Activated CD8-positive, alpha-beta memory T cell treated with anti-CD3 and anti-CD28 coated beads for 36 hours (primary cell): ENCODE measurements around the gene SIGLECL1. TPM values are rescaled to one million over a fixed set of nuclear protein-coding genes. Genes with fewer than 3 reads are reported as not detected.

Experiments
- CTCF ChIA-PET: fragments of 350-600 bp; sonication (Branson Sonifier 250); formaldehyde crosslinking; loops from one replicate; lab custom pipeline; 2021; ENCODE audit warnings: antibody characterized with exemption; lab: Charles Lee
- POLR2A ChIA-PET: fragments of 350-600 bp; sonication (Branson Sonifier 250); formaldehyde crosslinking; loops from one replicate; lab custom pipeline; 2021; ENCODE audit warnings: antibody characterized with exemption; lab: Charles Lee
- total RNA-seq, 2 experiments: library from RNA; stranded (reverse); gene quantifications; one replicate each; pipeline ENCODE4 v1.2.3, GENCODE V29; 2021

Gene SIGLECL1
- total RNA-seq, 2 experiments from 2014 or later: not detected

DNA sequence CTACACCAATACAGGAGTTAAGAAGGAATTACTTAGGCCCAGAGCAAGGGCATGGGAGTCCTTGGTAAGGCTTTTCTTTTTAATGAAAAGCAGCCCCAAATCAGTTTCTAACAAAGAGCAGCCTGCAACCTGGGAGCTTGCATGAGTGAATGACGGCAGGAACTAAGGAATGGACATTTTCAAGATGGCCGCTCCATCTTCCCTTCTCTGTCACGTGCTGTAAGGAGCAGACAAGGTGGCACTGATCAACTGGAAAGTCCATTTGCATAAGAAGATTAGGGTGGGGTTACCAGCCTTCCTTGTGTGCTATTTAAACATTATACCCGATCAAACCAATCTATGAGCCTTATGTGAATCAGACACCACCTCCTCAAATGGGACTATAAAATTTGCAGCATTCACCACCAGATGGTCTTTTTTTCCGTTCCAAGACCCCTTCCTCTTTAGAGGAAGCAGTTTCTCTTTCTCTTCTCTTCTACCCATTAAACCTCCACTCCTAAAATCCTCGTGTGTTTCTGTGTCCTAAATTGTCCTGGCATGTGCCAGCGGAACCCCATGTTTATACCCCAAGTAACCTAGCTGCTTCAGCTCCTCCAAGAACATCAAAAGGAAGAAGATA lies 2.8 kb upstream of the SIGLECL1 start:
- ChIA-PET POLR2A (no interaction called here), CTCF (no interaction called here)

DNA sequence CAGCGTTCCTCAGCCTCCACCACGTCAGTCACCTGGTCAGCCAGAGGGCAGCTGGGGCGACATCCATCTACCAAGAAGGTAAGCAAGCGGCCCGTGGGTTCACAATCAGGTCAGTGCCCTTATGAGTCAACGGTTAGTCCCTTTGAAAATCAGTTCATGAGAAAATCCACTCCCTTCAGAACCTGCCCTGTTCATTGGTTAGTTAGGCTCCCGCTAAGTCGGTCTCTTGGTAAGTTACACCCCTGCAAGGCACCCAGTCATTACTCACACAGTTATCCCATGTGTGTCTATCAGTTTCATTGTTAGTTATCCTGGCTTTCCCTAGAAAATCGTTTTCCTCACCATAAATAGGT lies 564 bp downstream of the SIGLECL1 start:
- ChIA-PET POLR2A (no interaction called here), CTCF (no interaction called here)

DNA sequence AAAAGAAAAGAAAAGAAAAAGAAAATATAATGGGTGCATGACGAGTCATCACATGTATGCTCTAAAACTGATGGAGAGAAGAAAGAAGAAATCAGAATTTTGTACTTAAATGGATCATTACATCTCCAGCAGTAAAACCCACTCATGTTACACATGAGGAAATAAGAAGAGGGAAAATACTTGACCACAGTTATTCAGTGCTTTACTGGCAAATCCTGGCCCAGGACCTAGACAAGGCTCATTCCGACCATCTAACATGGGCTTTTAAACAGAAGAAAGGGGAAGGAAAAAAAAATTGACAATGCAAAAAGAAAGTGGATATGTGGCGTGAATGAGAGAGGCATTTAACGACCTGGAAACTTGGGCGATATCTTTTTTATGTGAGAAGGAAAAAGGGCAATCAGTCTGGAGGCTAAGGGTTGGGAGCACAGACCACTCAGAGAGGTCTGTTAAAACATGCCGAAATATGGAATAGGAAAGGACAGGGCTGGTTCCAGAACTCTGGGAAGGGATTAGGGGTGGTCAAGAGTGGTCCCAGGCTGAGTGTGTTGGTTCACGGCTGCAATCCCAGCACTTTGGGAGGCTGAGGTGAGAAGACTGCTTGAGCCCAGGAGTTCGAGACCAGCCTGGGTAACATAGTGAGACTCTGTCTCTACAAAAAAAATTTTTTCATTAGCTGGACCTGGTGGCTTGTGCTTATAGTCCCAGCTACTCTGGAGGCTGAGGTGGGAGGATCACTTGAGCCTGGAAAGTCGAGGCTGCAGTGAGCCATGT lies 1.6 kb downstream of the SIGLECL1 start:
- ChIA-PET CTCF (interaction anchor here (0.6 kb wide), 1 partner anchor 71 kb away, joined by 3 read pairs; no protein-coding TSS in a partner anchor), POLR2A (no interaction called here)

DNA sequence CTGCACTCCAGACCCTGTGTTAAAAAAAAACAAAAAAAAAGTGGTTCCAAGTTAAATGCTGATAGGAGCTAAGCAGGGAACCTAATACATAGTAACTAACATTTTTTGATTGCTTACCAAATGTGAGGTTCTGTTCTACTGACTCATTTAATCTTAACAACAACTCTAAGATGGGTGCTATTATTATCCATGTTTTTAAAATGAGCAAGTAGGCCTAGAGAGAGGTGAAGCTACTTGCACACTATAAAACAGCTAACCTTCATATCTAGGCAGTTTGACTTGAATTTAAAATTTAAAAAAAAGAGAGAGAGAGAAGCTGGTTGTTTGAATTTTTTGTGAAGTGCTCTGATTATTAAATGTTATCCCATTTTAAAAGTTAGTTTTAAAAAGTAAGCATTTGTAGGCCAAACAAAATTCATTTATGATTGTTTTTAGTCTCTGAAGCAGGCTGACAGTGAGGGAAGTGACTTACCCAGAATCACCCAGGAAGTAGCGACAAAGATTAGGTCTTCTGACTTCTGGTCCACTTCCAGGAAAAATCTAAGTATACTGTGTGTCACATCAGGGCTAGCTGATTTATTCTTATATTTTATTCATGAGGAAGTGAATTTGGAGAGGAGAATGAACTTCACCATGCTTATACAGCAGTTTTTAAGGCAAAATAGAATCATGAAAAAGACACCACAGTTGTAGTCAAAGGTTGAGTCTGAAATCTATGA lies 2.4 kb downstream of the SIGLECL1 start:
- POLR2A ChIA-PET: no interaction called here
- CTCF ChIA-PET: interaction anchor here (0.6 to 0.7 kb wide), 2 partner anchors 72 to 128 kb away, joined by 3 read pairs; no protein-coding TSS in a partner anchor

DNA sequence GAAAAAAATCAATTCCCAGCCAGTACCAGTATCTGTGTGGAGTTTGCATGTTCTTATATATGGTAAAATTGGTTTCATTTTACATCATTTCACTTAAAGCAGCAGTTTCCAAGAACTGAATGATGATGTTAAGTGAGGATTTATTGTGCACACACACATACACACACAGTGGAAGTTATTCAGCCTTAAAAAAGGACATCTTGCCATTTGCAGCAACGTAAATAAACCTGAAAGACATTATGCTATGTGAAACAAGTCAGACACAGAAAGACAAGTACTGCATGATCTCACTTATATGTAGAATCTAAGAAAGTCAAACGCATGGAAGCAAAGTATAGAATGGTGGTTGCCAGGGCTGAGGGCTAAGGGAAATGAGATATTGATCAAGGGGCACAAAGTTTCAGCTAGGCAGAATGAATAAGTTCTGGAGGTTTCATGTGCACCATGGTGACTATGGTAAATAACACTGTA lies 5.3 kb downstream of the SIGLECL1 start:
- CTCF ChIA-PET: no interaction called here
- POLR2A ChIA-PET: no interaction called here

DNA sequence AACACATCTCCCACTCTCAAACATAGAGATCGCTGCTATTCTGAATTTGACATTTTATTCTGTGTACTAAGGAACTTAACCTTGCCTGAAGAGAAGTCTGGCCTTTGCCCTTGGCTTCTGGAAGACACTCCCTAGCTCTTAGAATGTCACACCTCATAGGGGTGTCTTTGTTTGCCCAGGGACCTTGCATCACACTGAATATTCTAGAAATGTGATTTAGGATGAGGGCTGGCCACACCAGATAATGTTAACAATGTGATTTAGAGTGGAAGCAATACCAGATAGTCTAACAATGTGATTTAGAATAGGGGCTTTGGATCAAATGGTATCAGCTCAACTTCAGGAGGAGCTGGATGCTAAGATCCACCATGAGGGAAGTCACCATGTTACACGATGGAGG lies 6.6 kb downstream of the SIGLECL1 start:
- CTCF ChIA-PET: interaction anchor here (6.1 kb wide), 1 partner anchor 100 kb away, joined by 36 read pairs; no protein-coding TSS in a partner anchor
- POLR2A ChIA-PET: no interaction called here

DNA sequence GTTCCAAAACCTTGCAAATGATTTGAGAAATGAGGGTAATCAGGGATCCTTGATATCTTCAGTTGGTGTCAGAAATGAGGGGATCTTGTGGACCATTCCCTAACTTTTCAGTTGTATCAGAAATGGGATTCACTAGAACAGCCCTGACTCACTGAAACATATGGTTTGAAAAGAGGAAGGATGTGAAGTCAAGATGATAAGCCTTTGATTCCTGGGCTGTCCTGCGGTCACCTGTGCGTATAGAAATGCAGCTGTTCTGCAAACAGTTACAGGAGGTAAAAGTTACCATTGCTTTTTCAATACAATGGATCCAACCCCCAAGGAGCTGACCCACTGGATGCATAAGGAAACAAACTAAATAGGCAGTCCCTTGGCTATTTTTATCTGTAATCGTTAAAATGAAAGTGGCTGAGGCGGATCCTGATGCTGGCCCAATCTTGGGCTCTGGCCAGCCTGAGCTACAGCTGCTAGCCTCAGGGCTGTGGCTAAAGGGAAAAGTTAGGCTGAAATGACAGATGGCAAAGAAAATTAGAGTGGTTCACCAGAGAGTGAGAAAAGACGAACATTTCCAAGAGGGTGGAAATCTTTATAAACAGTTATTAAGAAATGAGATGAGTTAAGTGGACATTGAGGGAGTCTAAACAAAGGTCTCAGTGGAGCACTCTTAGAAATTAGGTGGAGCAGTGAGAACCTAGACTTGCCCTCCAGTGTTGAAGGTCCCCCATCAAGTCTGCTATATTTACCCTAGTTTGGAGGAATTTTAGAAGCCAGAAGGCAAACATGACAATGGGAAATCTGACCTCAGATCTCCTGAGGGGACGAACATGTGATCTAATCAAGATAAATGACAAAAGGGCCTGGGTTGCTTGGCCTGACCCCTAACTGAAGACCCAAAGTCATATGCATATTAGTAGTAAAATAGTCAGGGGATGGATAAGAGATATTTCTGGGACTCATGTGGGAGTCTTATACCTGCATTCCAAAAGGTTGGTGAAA lies 7.6 kb downstream of the SIGLECL1 start:
- ChIA-PET CTCF (interaction anchor here (0.7 to 6.1 kb wide), 5 partner anchors 12 to 101 kb away, joined by 3 to 36 read pairs (median 3); no protein-coding TSS in a partner anchor), POLR2A (no interaction called here)

DNA sequence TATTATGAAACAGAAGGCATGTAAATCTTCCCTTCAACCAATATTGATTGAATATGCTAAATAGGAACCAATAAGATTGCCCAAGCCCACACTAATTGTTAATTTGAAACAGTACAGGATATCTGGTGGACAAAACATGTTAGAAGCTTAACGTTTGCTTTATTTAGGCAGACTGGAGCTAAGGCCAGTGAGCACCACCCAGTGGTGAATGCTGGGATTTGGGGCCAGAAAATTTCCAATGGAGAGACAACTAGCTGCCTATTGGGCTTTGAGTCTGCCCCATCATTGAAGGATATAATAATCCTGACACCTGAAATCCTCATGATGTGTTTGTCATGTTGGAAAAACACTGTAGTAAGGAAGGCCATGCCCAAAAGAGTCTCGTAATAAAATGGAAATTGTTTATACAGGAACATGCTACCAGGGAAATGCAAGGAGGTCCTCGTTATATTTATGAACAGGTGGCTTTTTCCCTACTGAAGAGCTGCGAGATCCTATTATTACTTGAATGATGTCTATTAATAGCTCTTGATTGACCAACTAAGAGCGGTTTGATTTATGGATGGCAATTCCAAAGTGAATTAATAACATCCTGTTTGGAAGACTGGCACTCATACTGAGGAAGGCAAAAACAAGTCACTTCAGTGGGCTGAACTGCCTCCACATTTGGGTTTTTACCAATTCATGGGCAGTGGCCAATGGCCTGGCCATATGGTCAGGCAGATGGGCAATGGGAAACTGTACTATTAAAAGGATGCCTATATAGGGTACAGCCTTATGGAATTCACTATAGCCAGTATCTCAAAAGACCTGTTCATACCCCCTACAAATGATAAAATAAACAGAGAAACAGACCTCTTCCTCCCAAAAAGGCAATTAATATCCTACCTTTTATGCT lies 8.7 kb downstream of the SIGLECL1 start:
- ChIA-PET CTCF (interaction anchor here (0.7 to 6.1 kb wide), 5 partner anchors 11 to 102 kb away, joined by 3 to 36 read pairs (median 3); no protein-coding TSS in a partner anchor), POLR2A (interaction anchor here (0.6 kb wide), 1 partner anchor 1982 kb away, joined by 5 read pairs; no protein-coding TSS in a partner anchor)

DNA sequence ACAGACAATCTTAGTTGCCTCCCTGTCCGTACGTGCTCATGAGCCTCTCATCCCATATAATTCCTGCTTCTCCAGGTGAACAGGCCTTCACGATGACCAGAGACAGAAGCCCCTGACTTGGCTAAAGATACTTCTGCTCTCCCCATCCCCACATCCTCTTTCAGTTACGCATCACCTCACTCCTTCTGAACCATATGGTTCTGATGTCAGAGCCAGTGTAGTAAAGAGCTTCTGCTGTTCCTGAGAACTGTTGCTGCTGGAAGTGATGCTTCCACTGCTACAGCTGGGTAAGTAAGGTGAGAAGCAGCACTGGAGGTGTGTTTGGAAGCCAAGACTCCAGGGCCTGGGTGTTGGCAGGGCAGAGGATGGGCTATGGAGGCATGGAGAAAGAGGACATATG lies 12.9 kb downstream of the SIGLECL1 start:
- ChIA-PET POLR2A (no interaction called here), CTCF (no interaction called here)

DNA sequence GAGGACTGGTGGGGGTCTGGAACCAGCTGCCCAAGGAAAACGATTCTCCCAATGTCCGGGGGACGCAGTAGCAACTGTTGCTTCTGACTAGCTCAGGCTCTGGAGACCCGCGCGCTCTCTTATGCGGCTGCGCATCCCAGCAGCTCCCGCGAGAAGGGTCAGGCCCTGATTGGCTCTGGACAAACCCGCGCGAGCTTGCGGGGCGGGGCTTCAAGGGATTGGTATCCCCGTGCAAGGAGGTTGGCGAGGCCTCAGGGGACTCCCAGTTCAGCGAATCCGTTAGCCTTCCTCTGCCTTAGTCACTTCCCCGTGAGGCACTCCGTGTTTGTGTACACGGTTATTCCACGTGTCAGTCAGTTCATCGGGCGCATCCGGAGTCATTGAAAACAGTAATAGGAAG lies 20.2 kb downstream of the SIGLECL1 start:
- ChIA-PET POLR2A (no interaction called here), CTCF (interaction anchor here (1.5 kb wide), 1 partner anchor 11 kb away, joined by 4 read pairs; no protein-coding TSS in a partner anchor)

DNA sequence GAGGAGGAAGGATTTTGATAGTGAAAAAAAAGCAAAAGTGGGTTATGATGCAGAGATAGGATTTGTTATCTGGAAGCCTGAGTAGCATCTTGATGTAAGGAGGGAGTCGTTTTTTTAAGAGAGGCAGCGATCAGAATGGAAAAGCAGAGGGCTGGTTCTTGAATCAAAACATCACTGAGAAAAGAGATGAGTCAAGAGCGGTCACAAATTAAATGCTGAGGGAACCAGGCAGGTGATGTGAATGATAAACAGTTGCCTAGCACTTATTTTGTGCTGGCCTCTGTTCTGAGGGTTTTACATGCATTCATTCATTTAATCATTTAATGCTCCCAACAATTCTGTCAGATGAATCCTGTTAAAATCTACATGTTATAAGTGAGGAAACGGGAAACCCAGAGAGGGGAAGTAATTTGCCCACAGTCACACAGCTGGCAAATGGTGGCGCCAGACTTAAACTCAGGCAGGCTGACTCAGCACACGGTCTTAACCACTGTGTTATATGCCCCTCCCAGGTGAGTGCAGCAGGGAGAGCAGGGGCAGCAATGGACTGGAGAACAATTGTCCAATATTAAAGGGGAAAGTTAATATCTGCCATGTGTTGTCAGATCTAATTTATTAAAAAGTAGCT lies 21.4 kb downstream of the SIGLECL1 start:
- CTCF ChIA-PET: interaction anchor here (1.0 kb wide), 1 partner anchor 13 kb away, joined by 3 read pairs; no protein-coding TSS in a partner anchor
- POLR2A ChIA-PET: no interaction called here

DNA sequence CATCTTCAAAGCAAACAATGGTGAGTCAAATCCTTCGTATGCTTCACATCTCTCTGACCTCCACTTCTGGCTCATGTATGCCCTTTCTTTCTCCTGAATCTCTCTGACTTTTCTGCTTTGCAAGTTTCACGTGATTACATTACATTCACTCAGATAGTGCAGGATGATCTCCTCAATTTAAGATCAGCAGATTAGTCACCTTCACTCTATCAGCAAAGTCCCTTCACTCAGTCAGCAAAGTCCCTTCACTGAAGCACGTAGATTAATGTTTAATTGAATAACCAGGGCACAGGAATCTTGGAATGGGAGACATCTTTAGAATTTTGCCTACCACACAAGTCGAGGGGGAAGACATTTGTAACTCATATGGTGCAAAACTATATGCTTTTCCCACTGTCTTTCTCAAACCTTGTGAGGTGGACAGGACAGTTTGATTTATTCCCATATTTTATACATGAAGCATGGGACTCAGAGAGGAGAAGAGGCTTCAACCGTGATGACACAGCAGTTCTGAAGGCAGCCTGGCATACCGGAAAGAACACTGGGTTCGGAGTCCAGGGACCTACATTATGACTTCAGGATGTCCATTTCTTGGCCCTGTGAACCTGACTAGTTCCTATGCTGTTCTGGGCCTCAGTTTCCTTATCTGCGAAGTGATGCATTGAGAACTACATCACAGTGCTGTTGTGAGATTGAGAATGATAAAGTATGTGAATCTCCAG lies 23.3 kb downstream of the SIGLECL1 start:
- ChIA-PET CTCF (no interaction called here), POLR2A (no interaction called here)

DNA sequence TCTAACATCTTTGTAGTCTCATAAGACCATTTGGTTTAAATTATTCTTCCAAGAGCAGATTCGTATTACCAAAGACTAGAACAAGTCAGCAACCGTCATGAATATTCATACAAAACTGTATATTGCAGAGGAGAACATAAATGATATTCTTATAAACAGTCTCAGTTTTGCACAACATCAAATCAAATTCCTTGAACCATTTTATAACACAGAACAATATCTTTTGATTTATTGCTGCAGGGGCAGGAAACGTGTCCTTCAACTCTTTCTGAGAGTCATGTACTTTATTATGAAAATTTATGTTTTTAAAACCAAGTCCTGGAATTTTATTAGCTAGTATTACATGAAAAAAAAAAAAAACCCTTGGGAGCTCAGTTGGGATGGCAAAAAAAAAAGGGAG lies 26.2 kb downstream of the SIGLECL1 start:
- POLR2A ChIA-PET: no interaction called here
- CTCF ChIA-PET: interaction anchor here (0.6 kb wide), 1 partner anchor 277 kb away, joined by 4 read pairs; no protein-coding TSS in a partner anchor

DNA sequence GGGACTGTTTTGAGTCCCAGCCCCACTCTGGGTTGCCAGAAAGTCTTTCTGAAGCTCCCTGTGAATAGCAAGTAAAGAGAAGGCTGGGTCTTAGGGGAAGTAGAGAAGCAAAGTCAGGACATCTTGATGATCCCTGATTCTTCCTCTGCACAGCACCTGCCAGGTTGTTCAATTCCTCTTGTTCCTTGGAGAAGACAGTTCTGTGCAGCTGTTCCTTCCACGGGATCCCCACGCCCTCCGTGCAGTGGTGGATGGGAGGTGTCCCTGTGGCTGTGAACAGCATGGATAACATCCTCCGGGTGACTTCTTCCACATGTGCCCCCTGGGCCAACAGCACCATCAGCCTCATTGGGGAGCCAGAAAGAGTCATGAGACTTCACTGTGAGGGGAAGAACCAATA lies 31.5 kb downstream of the SIGLECL1 start:
- CTCF ChIA-PET: interaction anchor here (1.1 kb wide), 1 partner anchor 123 kb away, joined by 5 read pairs; no protein-coding TSS in a partner anchor
- POLR2A ChIA-PET: no interaction called here

DNA sequence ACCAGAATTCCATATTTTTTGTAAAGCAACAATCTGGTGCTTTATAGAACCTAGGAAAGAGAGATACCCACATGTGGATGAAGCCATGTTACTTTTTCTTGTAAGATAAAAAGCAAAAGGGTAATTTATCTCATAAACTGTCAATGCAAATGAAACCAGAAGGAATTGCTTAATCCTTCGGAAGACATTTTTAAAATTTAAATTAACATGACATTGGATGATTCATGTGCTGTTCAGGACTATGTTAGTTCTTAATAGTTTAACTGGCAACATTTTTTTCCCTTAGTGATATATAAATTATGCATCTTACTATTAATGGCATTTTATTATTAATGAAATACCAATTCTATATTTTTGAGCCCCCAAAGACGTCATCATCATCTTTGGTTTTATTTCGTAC lies 34.8 kb downstream of the SIGLECL1 start:
- POLR2A ChIA-PET: no interaction called here
- CTCF ChIA-PET: no interaction called here

DNA sequence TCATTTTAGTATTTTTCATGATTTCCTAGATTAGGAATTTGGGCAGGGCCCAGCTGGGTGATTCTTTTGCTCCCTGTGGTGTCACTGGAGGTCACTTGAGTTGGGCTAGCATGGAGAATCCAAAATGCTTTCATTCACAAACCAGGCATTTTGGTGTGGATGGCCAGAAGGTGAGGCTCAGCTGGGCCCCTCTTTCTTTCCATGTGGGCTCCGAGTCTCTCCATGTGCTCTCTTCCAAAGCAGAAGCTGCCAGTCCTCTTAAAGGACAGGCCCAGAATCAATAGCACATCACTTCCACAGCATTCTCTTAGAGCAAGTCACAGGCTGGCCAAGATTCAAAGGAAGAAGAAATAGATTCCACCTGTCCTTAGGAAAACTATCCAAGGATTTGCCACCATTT lies 38.8 kb downstream of the SIGLECL1 start:
- ChIA-PET POLR2A (no interaction called here), CTCF (no interaction called here)
